H1 (cell line): ENCODE results near the gene ZNF385D. TPM values are rescaled to one million over a fixed set of nuclear protein-coding genes. Genes with fewer than 3 reads are reported as not detected.

ENCODE experiments used
- CHD2 ChIP-seq: IDR thresholded peaks from 2 replicates; pipeline ENCODE4 v1.6.1; 2012; ENCODE audit warnings: low read length, improper control_type of control experiment
- RXRA ChIP-seq: IDR thresholded peaks from 2 replicates; pipeline ENCODE4 v1.6.1; 2011; ENCODE audit warnings: low read depth, mild to moderate bottlenecking, low read length, moderate library complexity; ENCODE audit not compliant: insufficient read depth
- SP4 ChIP-seq: IDR thresholded peaks from 2 replicates; pipeline ENCODE4 v1.6.1; 2012; ENCODE audit warnings: low read length, inconsistent platforms
- polyA plus RNA-seq, 7 experiments: library from polyadenylated mRNA; depleted of rRNA in 3 of 7; stranded (reverse) in 5 of 7; unstranded in 2 of 7; fragments of >200 nt in 5 of 7; fragments of 200-250 nt in 2 of 7; gene quantifications; 1 replicate in 5 of 7; 2 replicates in 1 of 7; 4 replicates in 1 of 7; pipeline versions ENCODE4 v1.2.1 to v1.2.3, GENCODE V29; 2011 to 2013; ENCODE audit warnings: missing spikeins in 2 of 7, mixed read lengths in 2 of 7
- total RNA-seq: library from RNA; stranded (reverse); fragmentation: NEBNext Ultra II Directional; extraction: Animal tissue kit (Norgen Biotek cat#: 25700); gene quantifications from 2 replicates; pipeline ENCODE4 v1.2.1, GENCODE V29; 2021
- TF ChIP-seq, protein P1 (sequence below): fragments of 300-600 bp; sonication (generic); IDR thresholded peaks from 2 replicates; pipeline ENCODE4 v1.7.1; 2012; ENCODE audit warnings: low read length, moderate library complexity, mild to moderate bottlenecking, inconsistent platforms; ENCODE audit not compliant: insufficient replicate concordance

Gene ZNF385D
- total and polyA plus RNA-seq, 2 of the 8 experiments (the other 6 are each of a cell fraction or from before 2014, with no cell fraction given), result 5.9 to 10.8 TPM

DNA sequence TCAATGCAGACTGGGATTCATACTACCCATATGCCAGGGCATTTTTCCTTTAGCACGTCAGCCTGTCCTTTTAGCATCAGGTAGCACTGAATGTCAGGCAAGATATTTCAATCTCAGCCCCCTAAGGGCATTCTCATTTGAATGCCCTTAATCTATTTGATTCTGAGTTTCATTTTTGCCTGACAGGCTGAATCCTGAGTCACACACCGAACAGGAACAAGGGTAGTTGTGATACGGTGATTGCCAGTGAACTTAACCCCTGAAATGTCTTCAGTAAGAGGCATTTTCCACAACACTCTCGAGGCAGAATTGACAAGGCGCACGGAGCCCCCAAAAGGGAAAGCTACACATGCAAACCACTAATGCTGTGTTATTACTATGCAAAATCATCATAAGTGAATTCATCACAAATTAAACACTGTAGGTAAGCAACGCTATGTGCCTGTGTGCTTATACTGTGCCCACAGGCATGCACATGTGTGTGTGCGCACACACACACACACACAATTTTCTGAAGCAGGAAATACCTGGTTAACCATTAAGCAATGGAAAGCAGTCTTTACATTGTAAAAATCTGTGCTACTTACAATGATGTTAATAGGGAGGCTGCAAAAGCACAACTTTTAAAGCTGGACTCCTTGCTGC lies 130.4 kb downstream of the ZNF385D start (continued):
- TF ChIP-seq, protein P1, sequence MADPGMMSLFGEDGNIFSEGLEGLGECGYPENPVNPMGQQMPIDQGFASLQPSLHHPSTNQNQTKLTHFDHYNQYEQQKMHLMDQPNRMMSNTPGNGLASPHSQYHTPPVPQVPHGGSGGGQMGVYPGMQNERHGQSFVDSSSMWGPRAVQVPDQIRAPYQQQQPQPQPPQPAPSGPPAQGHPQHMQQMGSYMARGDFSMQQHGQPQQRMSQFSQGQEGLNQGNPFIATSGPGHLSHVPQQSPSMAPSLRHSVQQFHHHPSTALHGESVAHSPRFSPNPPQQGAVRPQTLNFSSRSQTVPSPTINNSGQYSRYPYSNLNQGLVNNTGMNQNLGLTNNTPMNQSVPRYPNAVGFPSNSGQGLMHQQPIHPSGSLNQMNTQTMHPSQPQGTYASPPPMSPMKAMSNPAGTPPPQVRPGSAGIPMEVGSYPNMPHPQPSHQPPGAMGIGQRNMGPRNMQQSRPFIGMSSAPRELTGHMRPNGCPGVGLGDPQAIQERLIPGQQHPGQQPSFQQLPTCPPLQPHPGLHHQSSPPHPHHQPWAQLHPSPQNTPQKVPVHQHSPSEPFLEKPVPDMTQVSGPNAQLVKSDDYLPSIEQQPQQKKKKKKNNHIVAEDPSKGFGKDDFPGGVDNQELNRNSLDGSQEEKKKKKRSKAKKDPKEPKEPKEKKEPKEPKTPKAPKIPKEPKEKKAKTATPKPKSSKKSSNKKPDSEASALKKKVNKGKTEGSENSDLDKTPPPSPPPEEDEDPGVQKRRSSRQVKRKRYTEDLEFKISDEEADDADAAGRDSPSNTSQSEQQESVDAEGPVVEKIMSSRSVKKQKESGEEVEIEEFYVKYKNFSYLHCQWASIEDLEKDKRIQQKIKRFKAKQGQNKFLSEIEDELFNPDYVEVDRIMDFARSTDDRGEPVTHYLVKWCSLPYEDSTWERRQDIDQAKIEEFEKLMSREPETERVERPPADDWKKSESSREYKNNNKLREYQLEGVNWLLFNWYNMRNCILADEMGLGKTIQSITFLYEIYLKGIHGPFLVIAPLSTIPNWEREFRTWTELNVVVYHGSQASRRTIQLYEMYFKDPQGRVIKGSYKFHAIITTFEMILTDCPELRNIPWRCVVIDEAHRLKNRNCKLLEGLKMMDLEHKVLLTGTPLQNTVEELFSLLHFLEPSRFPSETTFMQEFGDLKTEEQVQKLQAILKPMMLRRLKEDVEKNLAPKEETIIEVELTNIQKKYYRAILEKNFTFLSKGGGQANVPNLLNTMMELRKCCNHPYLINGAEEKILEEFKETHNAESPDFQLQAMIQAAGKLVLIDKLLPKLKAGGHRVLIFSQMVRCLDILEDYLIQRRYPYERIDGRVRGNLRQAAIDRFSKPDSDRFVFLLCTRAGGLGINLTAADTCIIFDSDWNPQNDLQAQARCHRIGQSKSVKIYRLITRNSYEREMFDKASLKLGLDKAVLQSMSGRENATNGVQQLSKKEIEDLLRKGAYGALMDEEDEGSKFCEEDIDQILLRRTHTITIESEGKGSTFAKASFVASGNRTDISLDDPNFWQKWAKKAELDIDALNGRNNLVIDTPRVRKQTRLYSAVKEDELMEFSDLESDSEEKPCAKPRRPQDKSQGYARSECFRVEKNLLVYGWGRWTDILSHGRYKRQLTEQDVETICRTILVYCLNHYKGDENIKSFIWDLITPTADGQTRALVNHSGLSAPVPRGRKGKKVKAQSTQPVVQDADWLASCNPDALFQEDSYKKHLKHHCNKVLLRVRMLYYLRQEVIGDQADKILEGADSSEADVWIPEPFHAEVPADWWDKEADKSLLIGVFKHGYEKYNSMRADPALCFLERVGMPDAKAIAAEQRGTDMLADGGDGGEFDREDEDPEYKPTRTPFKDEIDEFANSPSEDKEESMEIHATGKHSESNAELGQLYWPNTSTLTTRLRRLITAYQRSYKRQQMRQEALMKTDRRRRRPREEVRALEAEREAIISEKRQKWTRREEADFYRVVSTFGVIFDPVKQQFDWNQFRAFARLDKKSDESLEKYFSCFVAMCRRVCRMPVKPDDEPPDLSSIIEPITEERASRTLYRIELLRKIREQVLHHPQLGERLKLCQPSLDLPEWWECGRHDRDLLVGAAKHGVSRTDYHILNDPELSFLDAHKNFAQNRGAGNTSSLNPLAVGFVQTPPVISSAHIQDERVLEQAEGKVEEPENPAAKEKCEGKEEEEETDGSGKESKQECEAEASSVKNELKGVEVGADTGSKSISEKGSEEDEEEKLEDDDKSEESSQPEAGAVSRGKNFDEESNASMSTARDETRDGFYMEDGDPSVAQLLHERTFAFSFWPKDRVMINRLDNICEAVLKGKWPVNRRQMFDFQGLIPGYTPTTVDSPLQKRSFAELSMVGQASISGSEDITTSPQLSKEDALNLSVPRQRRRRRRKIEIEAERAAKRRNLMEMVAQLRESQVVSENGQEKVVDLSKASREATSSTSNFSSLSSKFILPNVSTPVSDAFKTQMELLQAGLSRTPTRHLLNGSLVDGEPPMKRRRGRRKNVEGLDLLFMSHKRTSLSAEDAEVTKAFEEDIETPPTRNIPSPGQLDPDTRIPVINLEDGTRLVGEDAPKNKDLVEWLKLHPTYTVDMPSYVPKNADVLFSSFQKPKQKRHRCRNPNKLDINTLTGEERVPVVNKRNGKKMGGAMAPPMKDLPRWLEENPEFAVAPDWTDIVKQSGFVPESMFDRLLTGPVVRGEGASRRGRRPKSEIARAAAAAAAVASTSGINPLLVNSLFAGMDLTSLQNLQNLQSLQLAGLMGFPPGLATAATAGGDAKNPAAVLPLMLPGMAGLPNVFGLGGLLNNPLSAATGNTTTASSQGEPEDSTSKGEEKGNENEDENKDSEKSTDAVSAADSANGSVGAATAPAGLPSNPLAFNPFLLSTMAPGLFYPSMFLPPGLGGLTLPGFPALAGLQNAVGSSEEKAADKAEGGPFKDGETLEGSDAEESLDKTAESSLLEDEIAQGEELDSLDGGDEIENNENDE, result no peak
- TF ChIP-seq SP4, result no peak
- no peak for TF ChIP-seq CHD2
- no peak for TF ChIP-seq RXRA
